GM23338 (cell line): ENCODE measurements around the gene CNGA1. TPM values are rescaled to one million over a fixed set of nuclear protein-coding genes. Genes with fewer than 3 reads are reported as not detected.

Source experiments
- ATAC-seq: fragments of 200-7000 bp; cut with Tn5 transposase; 3 replicates; pipeline ENCODE4 v1.9.1; 2020
- DNase-seq: peaks from one replicate; pipeline ENCODE4 v3.0.0-alpha.2; 2015; ENCODE audit warnings: low spot score
- H2AFZ ChIP-seq: fragments of 200-600 bp; sonication (generic); 2 replicates; pipeline ENCODE4 v1.8.0; 2016; ENCODE audit warnings: antibody characterized with exemption, mild to moderate bottlenecking, moderate library complexity
- H3F3A ChIP-seq: fragments of 200-600 bp; sonication (generic); replicated peaks from 2 replicates; pipeline ENCODE4 v1.8.0; 2017; ENCODE audit warnings: antibody characterized with exemption, mixed run types, low read depth
- H3K27ac ChIP-seq: fragments of 200-600 bp; sonication (generic); 2 replicates; pipeline ENCODE4 v1.6.1; 2016; ENCODE audit warnings: low read depth
- H3K27me3 ChIP-seq: fragments of 200-600 bp; sonication (generic); 2 replicates; pipeline ENCODE4 v1.8.0; 2016; ENCODE audit warnings: mild to moderate bottlenecking, mixed run types, moderate library complexity; ENCODE audit not compliant: insufficient read depth
- H3K36me3 ChIP-seq: fragments of 200-600 bp; sonication (generic); 2 replicates; pipeline ENCODE4 v1.8.0; 2016; ENCODE audit warnings: mild to moderate bottlenecking; ENCODE audit not compliant: insufficient read depth
- H3K4me1 ChIP-seq: fragments of 200-600 bp; sonication (generic); 2 replicates; pipeline ENCODE4 v1.8.0; 2016; ENCODE audit warnings: mild to moderate bottlenecking, moderate library complexity; ENCODE audit not compliant: insufficient read depth
- H3K4me2 ChIP-seq: fragments of 200-600 bp; sonication (generic); 2 replicates; pipeline ENCODE4 v1.7.1; 2017; ENCODE audit warnings: mixed run types
- H3K4me3 ChIP-seq: fragments of 200-600 bp; sonication (generic); 2 replicates; pipeline ENCODE4 v1.6.1; 2016; ENCODE audit warnings: mixed run types
- H3K79me2 ChIP-seq: fragments of 200-600 bp; sonication (generic); replicated peaks from 2 replicates; pipeline ENCODE4 v1.8.0; 2017; ENCODE audit warnings: mild to moderate bottlenecking; ENCODE audit not compliant: insufficient read depth
- H3K9me2 ChIP-seq: fragments of 200-600 bp; sonication (generic); 2 replicates; pipeline ENCODE4 v1.8.0; 2017; ENCODE audit not compliant: insufficient read depth
- H4K20me1 ChIP-seq: fragments of 200-600 bp; sonication (generic); replicated peaks from 2 replicates; pipeline ENCODE4 v1.8.0; 2017; ENCODE audit warnings: mild to moderate bottlenecking; ENCODE audit not compliant: insufficient read depth
- H3K27ac Mint-ChIP-seq: 2 replicates; pipeline ENCODE4 v1.8.0; 2020; ENCODE audit warnings: inconsistent platforms, mild to moderate bottlenecking, moderate library complexity, mixed read lengths
- H3K27me3 Mint-ChIP-seq: 3 replicates; pipeline ENCODE4 v1.8.0; 2022; ENCODE audit warnings: low read depth, mild to moderate bottlenecking, moderate library complexity, mixed read lengths, inconsistent platforms; ENCODE audit not compliant: insufficient read depth, poor library complexity
- H3K36me3 Mint-ChIP-seq: 3 replicates; pipeline ENCODE4 v1.8.0; 2021; ENCODE audit warnings: low read depth, mild to moderate bottlenecking, inconsistent platforms, moderate library complexity, mixed read lengths
- H3K4me1 Mint-ChIP-seq: 3 replicates; pipeline ENCODE4 v1.8.0; 2020; ENCODE audit warnings: mild to moderate bottlenecking, inconsistent platforms, mixed read lengths
- H3K4me3 Mint-ChIP-seq: 3 replicates; pipeline ENCODE4 v1.8.0; 2021; ENCODE audit warnings: moderate library complexity, mild to moderate bottlenecking, inconsistent platforms, mixed read lengths
- H3K9me3 Mint-ChIP-seq: 3 replicates; pipeline ENCODE4 v1.8.0; 2020; ENCODE audit warnings: moderate library complexity, mild to moderate bottlenecking, inconsistent platforms, mixed read lengths
- ETS1 ChIP-seq: IDR thresholded peaks from 2 replicates; pipeline ENCODE4 v1.6.1; 2016; ENCODE audit warnings: antibody characterized with exemption
- EZH2 ChIP-seq: fragments of 200-600 bp; sonication (generic); IDR thresholded peaks from one replicate; pipeline ENCODE4 v1.8.0; 2017; ENCODE audit warnings: antibody characterized with exemption, mild to moderate bottlenecking, low read depth; ENCODE audit not compliant: unreplicated experiment
- JUNB ChIP-seq: IDR thresholded peaks from one replicate; pipeline ENCODE4 v1.6.1; 2016; ENCODE audit warnings: antibody characterized with exemption; ENCODE audit not compliant: unreplicated experiment
- POLR2AphosphoS5 ChIP-seq: IDR thresholded peaks from 2 replicates; pipeline ENCODE4 v1.6.1; 2016; ENCODE audit warnings: antibody characterized with exemption, low read depth
- REST ChIP-seq: IDR thresholded peaks from one replicate; pipeline ENCODE4 v1.6.1; 2018; ENCODE audit warnings: antibody characterized with exemption; ENCODE audit not compliant: unreplicated experiment
- STAT1 ChIP-seq: IDR thresholded peaks from one replicate; pipeline ENCODE4 v1.6.1; 2016; ENCODE audit warnings: antibody characterized with exemption; ENCODE audit not compliant: unreplicated experiment
- ZNF114 ChIP-seq: fragments of 250-450 bp; sonication (Bioruptor Pico); IDR thresholded peaks from 2 replicates; pipeline ENCODE4 v1.5.0; 2020; ENCODE audit warnings: mild to moderate bottlenecking, moderate library complexity
- ZNF462 ChIP-seq: fragments of 250-450 bp; sonication (Bioruptor Pico); IDR thresholded peaks from 2 replicates; pipeline ENCODE4 v1.5.0; 2020; ENCODE audit warnings: mild to moderate bottlenecking, moderate library complexity
- polyA plus RNA-seq: library from polyadenylated mRNA; unstranded; fragments of >200 nt; fragmentation: Nextera tagmentation; extraction: Ambion mirVana; gene quantifications from 2 replicates; pipeline ENCODE4 v1.2.1, GENCODE V29; 2016
- total RNA-seq: library from RNA; depleted of rRNA; stranded (reverse); fragments of >200 nt; shearing (Covaris generic); gene quantifications from 2 replicates; pipeline ENCODE4 v1.2.3, GENCODE V29; 2014

CNGA1 gene
- total and polyA plus RNA-seq, 2 experiments from 2014 or later: 3.3 to 4.9 TPM

- TF ChIP-seq ZNF462 (CRISPR knock-in tag) (no peak), EZH2 (no peak), ETS1 (no peak)
Measured at GRCh38 chr4:48025005-48025404, 8.5 kb upstream of the CNGA1 start (continued).

GRCh38 chr4:48024522-48024921 lies 8.0 kb upstream of the CNGA1 start:
- Histone ChIP-seq H2AFZ (no peak overlapping the region), H3K79me2 (peaks cover 4% of the 10 kb centered on the region; the same call in 1 of the 2 replicates), H3K4me3 (no peak overlapping the region), H3K9me2 (no peaks in the 10 kb centered on the region), H3F3A (no peaks in the 10 kb centered on the region), H3K4me1 (peaks cover 18% of the 10 kb centered on the region), H4K20me1 (no peaks in the 10 kb centered on the region), H3K27ac (no peak overlapping the region), H3K36me3 (no peaks in the 10 kb centered on the region), H3K4me2 (no peak overlapping the region), H3K27me3 (no peaks in the 10 kb centered on the region)
- DNase-seq (no peak), ATAC-seq (no peak)
- Mint-ChIP-seq H3K27me3 (no peaks in the 10 kb centered on the region), H3K9me3 (no peaks in the 10 kb centered on the region), H3K27ac (no peak overlapping the region), H3K4me1 (peaks cover 28% of the 10 kb centered on the region), H3K4me3 (no peak overlapping the region), H3K36me3 (peaks cover 10% of the 10 kb centered on the region)
- no peak for TF ChIP-seq ZNF114
- no peak for TF ChIP-seq STAT1
- no peak for TF ChIP-seq EZH2
- no peak for TF ChIP-seq ETS1
- TF ChIP-seq REST: no peak
- no peak for TF ChIP-seq POLR2AphosphoS5
- TF ChIP-seq JUNB: no peak
